A673 (cell line): ENCODE results near the gene OR6M1. TPM values are rescaled to one million over a fixed set of nuclear protein-coding genes. Genes with fewer than 3 reads are reported as not detected.

Source experiments
- BruUV-seq: library from RNA; stranded (reverse); fragments of 400-500 nt; replicated peaks from 2 replicates; lab custom pipeline; 2021; lab: Mats Ljungman, UMichigan
- CTCF ChIA-PET: fragments of 300-600 bp; sonication (Branson Sonifier 250); formaldehyde crosslinking; loops from one replicate; lab custom pipeline; 2022; ENCODE audit warnings: antibody characterized with exemption; lab: Charles Lee
- POLR2A ChIA-PET: fragments of 300-600 bp; sonication (Branson Sonifier 250); formaldehyde crosslinking; loops from one replicate; lab custom pipeline; 2022; ENCODE audit warnings: antibody characterized with exemption; ENCODE audit not compliant: low non-redundant PET; lab: Charles Lee
- DNase-seq: peaks from one replicate; pipeline ENCODE4 v3.0.0-alpha.2; 2015; ENCODE audit warnings: low spot score
- H3K27ac ChIP-seq: fragments of 200-600 bp; sonication (generic); 2 replicates; pipeline ENCODE4 v1.5.1; 2016; ENCODE audit warnings: mixed run types, low read depth, mild to moderate bottlenecking, mixed read lengths, antibody characterized with exemption, low read length; ENCODE audit not compliant: poor library complexity, severe bottlenecking
- H3K27me3 ChIP-seq: fragments of 200-600 bp; sonication (generic); replicated peaks from 2 replicates; pipeline ENCODE4 v1.6.1; 2017; ENCODE audit warnings: mixed run types, low read depth, mild to moderate bottlenecking, mixed read lengths, antibody characterized with exemption, low read length; ENCODE audit not compliant: insufficient read depth, poor library complexity
- H3K36me3 ChIP-seq: fragments of 200-600 bp; sonication (generic); 2 replicates; pipeline ENCODE4 v1.6.1; 2016; ENCODE audit warnings: mixed run types, mild to moderate bottlenecking, mixed read lengths, antibody characterized with exemption, low read length; ENCODE audit not compliant: insufficient read depth, poor library complexity, severe bottlenecking
- H3K4me1 ChIP-seq: fragments of 200-600 bp; sonication (generic); 2 replicates; pipeline ENCODE4 v1.6.1; 2017; ENCODE audit warnings: mixed run types, mild to moderate bottlenecking, mixed read lengths, antibody characterized with exemption, low read length; ENCODE audit not compliant: insufficient read depth, poor library complexity, severe bottlenecking
- H3K4me3 ChIP-seq: fragments of 200-600 bp; sonication (generic); 2 replicates; pipeline ENCODE4 v1.5.1; 2016; ENCODE audit warnings: low read depth, mixed run types, mild to moderate bottlenecking, mixed read lengths, low read length; ENCODE audit not compliant: poor library complexity, severe bottlenecking
- H3K9me3 ChIP-seq: fragments of 200-600 bp; sonication (generic); 2 replicates; pipeline ENCODE4 v1.6.1; 2016; ENCODE audit warnings: mixed run types, low read depth, mild to moderate bottlenecking, mixed read lengths, antibody characterized with exemption, low read length; ENCODE audit not compliant: poor library complexity, severe bottlenecking
- EZH2 ChIP-seq: fragments of 200-600 bp; sonication (generic); IDR thresholded peaks from 2 replicates; pipeline ENCODE4 v1.6.1; 2017; ENCODE audit warnings: borderline replicate concordance, low read depth, mild to moderate bottlenecking, mixed read lengths, antibody characterized with exemption, low read length; ENCODE audit not compliant: poor library complexity, severe bottlenecking
- intact Hi-C: fragments of 100-400 bp; cut with micrococcal nuclease; formaldehyde crosslinking; loops from one replicate; pipeline ENCODE4 v1.10.0; 2022; ENCODE audit not compliant: unreplicated experiment
- total RNA-seq: library from RNA; stranded (reverse); gene quantifications from 2 replicates; pipeline ENCODE4 v1.2.3, GENCODE V29; 2021
- TF ChIP-seq, protein P1 (sequence below): fragments of 300-800, 200-600 bp; sonication (generic); conservative IDR thresholded peaks from 2 replicates; pipeline ENCODE4 v1.5.1; 2017; ENCODE audit warnings: low read depth, mild to moderate bottlenecking, antibody characterized with exemption, low read length, moderate library complexity, mixed read lengths

Gene OR6M1
- total RNA-seq, 1 experiment from 2014 or later: not detected

DNA sequence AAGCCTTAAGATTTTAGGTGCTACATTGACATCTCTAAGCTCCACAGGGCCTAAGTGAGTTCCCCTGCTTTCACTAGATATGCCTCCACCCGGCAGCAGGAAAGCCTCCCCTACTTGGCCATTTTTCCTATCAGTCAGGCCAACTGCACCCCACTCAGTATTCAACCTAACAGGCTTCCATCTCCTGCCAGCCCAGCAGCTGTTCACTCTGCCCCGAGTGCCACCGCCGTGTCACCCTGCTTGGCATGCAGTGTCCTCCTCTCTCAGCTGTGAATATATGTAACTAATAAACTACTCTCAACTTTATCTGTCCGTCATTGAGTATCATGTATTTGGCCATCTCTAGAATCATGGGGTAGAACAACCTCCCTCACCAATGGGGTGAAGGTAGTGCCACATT, 9.0 kb upstream of the OR6M1 start:
- Histone ChIP-seq H3K9me3 (no peaks in the 10 kb centered on the region), H3K4me1 (no peaks in the 10 kb centered on the region), H3K27me3 (no peaks in the 10 kb centered on the region), H3K27ac (no peak overlapping the region), H3K36me3 (no peaks in the 10 kb centered on the region), H3K4me3 (no peak overlapping the region)
- CTCF ChIA-PET: no interaction called here
- no peak for TF ChIP-seq EZH2
- TF ChIP-seq, protein P1, sequence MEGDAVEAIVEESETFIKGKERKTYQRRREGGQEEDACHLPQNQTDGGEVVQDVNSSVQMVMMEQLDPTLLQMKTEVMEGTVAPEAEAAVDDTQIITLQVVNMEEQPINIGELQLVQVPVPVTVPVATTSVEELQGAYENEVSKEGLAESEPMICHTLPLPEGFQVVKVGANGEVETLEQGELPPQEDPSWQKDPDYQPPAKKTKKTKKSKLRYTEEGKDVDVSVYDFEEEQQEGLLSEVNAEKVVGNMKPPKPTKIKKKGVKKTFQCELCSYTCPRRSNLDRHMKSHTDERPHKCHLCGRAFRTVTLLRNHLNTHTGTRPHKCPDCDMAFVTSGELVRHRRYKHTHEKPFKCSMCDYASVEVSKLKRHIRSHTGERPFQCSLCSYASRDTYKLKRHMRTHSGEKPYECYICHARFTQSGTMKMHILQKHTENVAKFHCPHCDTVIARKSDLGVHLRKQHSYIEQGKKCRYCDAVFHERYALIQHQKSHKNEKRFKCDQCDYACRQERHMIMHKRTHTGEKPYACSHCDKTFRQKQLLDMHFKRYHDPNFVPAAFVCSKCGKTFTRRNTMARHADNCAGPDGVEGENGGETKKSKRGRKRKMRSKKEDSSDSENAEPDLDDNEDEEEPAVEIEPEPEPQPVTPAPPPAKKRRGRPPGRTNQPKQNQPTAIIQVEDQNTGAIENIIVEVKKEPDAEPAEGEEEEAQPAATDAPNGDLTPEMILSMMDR: no peak
- no peak for DNase-seq
- intact Hi-C loops: no loop called here
- POLR2A ChIA-PET: no interaction called here
- no TSS peak for BruUV-seq

- ChIA-PET POLR2A (no interaction called here), CTCF (no interaction called here)
- BruUV-seq: no TSS peak
These were observed 4.4 kb downstream of the OR6M1 start for GRCh38 chr11:123801765-123802164.

DNA sequence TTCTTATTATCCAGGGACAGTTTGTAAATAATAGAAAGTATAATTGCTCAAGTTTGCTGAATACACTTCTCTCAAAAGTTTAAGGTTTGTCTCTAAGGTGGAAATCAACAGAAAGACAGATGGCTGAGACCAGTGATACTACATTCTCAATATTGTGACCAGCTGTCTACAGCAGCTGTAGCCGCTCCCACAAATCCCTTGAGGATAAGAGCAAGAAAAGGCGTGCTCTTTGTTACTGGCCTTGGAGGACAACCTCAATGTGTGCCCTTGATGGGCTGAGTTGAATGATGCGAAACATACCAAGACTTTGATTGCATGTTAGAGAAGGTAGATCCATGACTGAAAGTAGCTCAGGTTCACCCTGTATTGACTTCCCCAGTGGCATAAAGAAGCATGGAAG, 6.1 kb downstream of the OR6M1 start:
- Histone ChIP-seq H3K9me3 (no peaks in the 10 kb centered on the region), H3K4me1 (no peaks in the 10 kb centered on the region), H3K27me3 (no peaks in the 10 kb centered on the region), H3K36me3 (no peaks in the 10 kb centered on the region), H3K4me3 (no peak overlapping the region), H3K27ac (no peak overlapping the region)
- TF ChIP-seq, protein P1: no peak
- TF ChIP-seq EZH2: no peak
- DNase-seq: no peak
- BruUV-seq: no TSS peak
- intact Hi-C loops: no loop called here
- CTCF ChIA-PET: no interaction called here
- POLR2A ChIA-PET: no interaction called here

More at GRCh38 chr11:123801765-123802164, 4.4 kb downstream of the OR6M1 start:
- no peaks in the 10 kb centered on the region for H3K36me3 ChIP-seq
- H3K9me3 ChIP-seq: no peaks in the 10 kb centered on the region
- intact Hi-C loops: no loop called here
- no peak for DNase-seq
- no peak for TF ChIP-seq EZH2
- TF ChIP-seq, protein P1: no peak
- H3K4me3 ChIP-seq: no peak overlapping the region
- no peaks in the 10 kb centered on the region for H3K4me1 ChIP-seq
- H3K27ac ChIP-seq: no peak overlapping the region
- peaks cover 8% of the 10 kb centered on the region for H3K27me3 ChIP-seq
